K562 (cell line): ENCODE data around the gene KLK2. TPM values are rescaled to one million over a fixed set of nuclear protein-coding genes. Genes with fewer than 3 reads are reported as not detected.

ENCODE experiments used
- ATAC-seq: fragments of 200-7000 bp; cut with Tn5 transposase; 3 replicates; pipeline ENCODE4 v1.9.1; 2020; ENCODE audit warnings: moderate library complexity
- BruUV-seq: library from RNA; stranded (reverse); fragments of 400-500 nt; replicated peaks from 2 replicates; lab custom pipeline; 2021; lab: Mats Ljungman, UMichigan
- CTCF ChIA-PET: fragments of 300-600 bp; formaldehyde crosslinking; extraction: SDS; loops from one replicate; lab custom pipeline; 2021; ENCODE audit warnings: low intra/inter-chr PET ratio; lab: Yijun Ruan, JAX
- POLR2A ChIA-PET: fragments of 300-600, 350-650 bp; sonication (Branson Sonifier 250); formaldehyde crosslinking; extraction: SDS; loops from one replicate; lab custom pipeline; 2021; ENCODE audit warnings: antibody characterized with exemption, inconsistent platforms; lab: Yijun Ruan, JAX
- DNase-seq, 4 experiments: peaks; one replicate each; pipeline versions ENCODE4 v3.0.0 to v3.0.0-alpha.2; 2011 to 2018; ENCODE audit warnings: low spot score in 3 of 4, mixed read lengths in 3 of 4; ENCODE audit errors: extremely low read depth in 1 of 4
- FAIRE-seq: peaks from 2 replicates; lab custom pipeline; 2011; peaks lifted over from hg19 to GRCh38; lab: Jason Lieb, UNC
- H2AFZ ChIP-seq: 2 replicates; pipeline ENCODE4 v1.6.0; 2011; ENCODE audit warnings: low read depth, low read length, control low read depth, inconsistent platforms
- H3K27ac ChIP-seq: fragments of 200-600 bp; 3 replicates; pipeline ENCODE4 v1.8.0; 2011; ENCODE audit warnings: low read depth, mild to moderate bottlenecking, control low read depth, inconsistent platforms, low read length, moderate library complexity, mixed read lengths; ENCODE audit errors: extremely low read depth
- H3K27me3 ChIP-seq, 2 experiments: fragments of 300-600 bp in 1 of 2; 2 replicates in 1 of 2; 3 replicates in 1 of 2; pipeline versions ENCODE4 v1.6.0 to v1.8.0; 2011; ENCODE audit warnings: inconsistent platforms in 2 of 2, low read length in 2 of 2, mild to moderate bottlenecking in 1 of 2, mixed read lengths in 1 of 2, moderate library complexity in 1 of 2; ENCODE audit not compliant: control insufficient read depth in 2 of 2, insufficient read depth in 2 of 2
- H3K36me3 ChIP-seq: fragments of 300-600 bp; 3 replicates; pipeline ENCODE4 v1.8.0; 2011; ENCODE audit warnings: mild to moderate bottlenecking, low read length, inconsistent platforms; ENCODE audit not compliant: control insufficient read depth, insufficient read depth
- H3K4me1 ChIP-seq, 2 experiments: fragments of 200-600 bp in 1 of 2; replicated peaks in 1 of 2; 2 replicates in 1 of 2; 3 replicates in 1 of 2; pipeline versions ENCODE4 v1.5.1 to v1.8.0; 2011; ENCODE audit warnings: inconsistent platforms in 2 of 2, low read length in 2 of 2, mild to moderate bottlenecking in 1 of 2, mixed read lengths in 1 of 2, moderate library complexity in 1 of 2; ENCODE audit not compliant: control insufficient read depth in 2 of 2, insufficient read depth in 2 of 2
- H3K4me2 ChIP-seq: 2 replicates; pipeline ENCODE4 v1.6.1; 2011; ENCODE audit warnings: low read length, control low read depth, inconsistent platforms, mixed read lengths; ENCODE audit not compliant: insufficient read depth
- H3K4me3 ChIP-seq: fragments of 200-600 bp; sonication (generic), shearing (Covaris generic); 2 replicates; pipeline ENCODE4 v1.5.1; 2016; ENCODE audit warnings: control low read depth, inconsistent platforms
- H3K79me2 ChIP-seq: fragments of 200-600 bp; 3 replicates; pipeline ENCODE4 v1.8.0; 2011; ENCODE audit warnings: low read length, inconsistent platforms; ENCODE audit not compliant: control insufficient read depth, insufficient read depth
- H3K9ac ChIP-seq, 2 experiments: 2 replicates each; pipeline versions ENCODE4 v1.6.0 to v1.6.1; 2011; ENCODE audit warnings: low read depth in 2 of 2, low read length in 2 of 2, control low read depth in 1 of 2, inconsistent platforms in 1 of 2, mild to moderate bottlenecking in 1 of 2, mixed read lengths in 1 of 2; ENCODE audit not compliant: insufficient read depth in 1 of 2
- H3K9me1 ChIP-seq: one replicate; pipeline ENCODE4 v1.6.0; 2011; ENCODE audit warnings: inconsistent platforms, mild to moderate bottlenecking, low read length, moderate library complexity; ENCODE audit not compliant: control insufficient read depth, insufficient read depth
- H3K9me3 ChIP-seq: replicated peaks from 2 replicates; pipeline ENCODE4 v1.5.1; 2011; ENCODE audit warnings: low read depth, low read length, inconsistent platforms; ENCODE audit not compliant: control insufficient read depth, insufficient read depth
- H4K20me1 ChIP-seq: replicated peaks from 2 replicates; pipeline ENCODE4 v1.6.1; 2011; ENCODE audit warnings: low read length, inconsistent platforms, mixed read lengths; ENCODE audit not compliant: control insufficient read depth, insufficient read depth
- KDM1A ChIP-seq, 2 experiments: fragments of 450-650 bp; IDR thresholded peaks; 2 replicates each; pipeline ENCODE4 v1.6.1; 2016; ENCODE audit warnings: mild to moderate bottlenecking in 2 of 2
- ZNF444 ChIP-seq: fragments of 250-450 bp; sonication (Bioruptor Pico); IDR thresholded peaks from 2 replicates; pipeline ENCODE4 v1.4.0; 2020; ENCODE audit warnings: mild to moderate bottlenecking, moderate library complexity
- WGBS: fragments of 100-300 bp; shearing (Covaris generic); methylation state at CpG from one replicate; pipeline ENCODE4 v1.1.6; 2016; ENCODE audit warnings: low coverage, mixed read lengths; ENCODE audit not compliant: insufficient coverage; ENCODE audit errors: missing lambda C conversion rate; 5-methylcytosine and 5-hydroxymethylcytosine counted together
- in situ Hi-C: fragments of 300-500 bp; cut with MboI; formaldehyde crosslinking; loops from 4 replicates; pipeline ENCODE4 v1.15.0; 2018; ENCODE audit warnings: inconsistent platforms, mixed read lengths
- intact Hi-C: fragments of 100-400 bp; cut with micrococcal nuclease; formaldehyde crosslinking; loops from 2 replicates; pipeline ENCODE4 v1.14.2; 2022
- polyA plus RNA-seq, 8 experiments: library from polyadenylated mRNA; depleted of rRNA in 4 of 8; stranded (reverse) in 5 of 8; unstranded in 3 of 8; fragments of >200 nt; fragmentation: Nextera tagmentation in 2 of 8; fragmentation: Illumina TruSeq in 1 of 8; extraction: Ambion mirVana in 2 of 8; extraction: Trizol in 1 of 8; gene quantifications; 2 replicates each; pipeline versions ENCODE4 v1.2.1 to v1.2.3, GENCODE V29; 2011 to 2014; ENCODE audit warnings: inconsistent platforms in 1 of 8, missing spikeins in 1 of 8
- total RNA-seq, 7 experiments: library from RNA; depleted of rRNA in 6 of 7; stranded (reverse); fragments of >200 nt in 6 of 7; fragmentation: Illumina TruSeq in 2 of 7; extraction: Trizol in 2 of 7; gene quantifications; 2 replicates each; pipeline versions ENCODE4 v1.2.1 to v1.2.3, GENCODE V29; 2011 to 2021; ENCODE audit warnings: low replicate concordance in 1 of 7
- TF ChIP-seq, protein P1 (sequence below): sonication (generic); formaldehyde crosslinking; IDR thresholded peaks from 2 replicates; pipeline ENCODE4 v1.8.0; 2023; ENCODE audit warnings: missing genetic modification reagents, mild to moderate bottlenecking, borderline replicate concordance

Gene KLK2
- total and polyA plus RNA-seq, 9 of the 15 experiments (the other 6 are each of a cell fraction or from before 2014, with no cell fraction given), result 0.11 to 0.47 (median 0.23) TPM; not detected in 1

GRCh38 chr19:50832666-50833065 is 40.6 kb upstream of the KLK2 start (continued):
- TF ChIP-seq, protein P1, sequence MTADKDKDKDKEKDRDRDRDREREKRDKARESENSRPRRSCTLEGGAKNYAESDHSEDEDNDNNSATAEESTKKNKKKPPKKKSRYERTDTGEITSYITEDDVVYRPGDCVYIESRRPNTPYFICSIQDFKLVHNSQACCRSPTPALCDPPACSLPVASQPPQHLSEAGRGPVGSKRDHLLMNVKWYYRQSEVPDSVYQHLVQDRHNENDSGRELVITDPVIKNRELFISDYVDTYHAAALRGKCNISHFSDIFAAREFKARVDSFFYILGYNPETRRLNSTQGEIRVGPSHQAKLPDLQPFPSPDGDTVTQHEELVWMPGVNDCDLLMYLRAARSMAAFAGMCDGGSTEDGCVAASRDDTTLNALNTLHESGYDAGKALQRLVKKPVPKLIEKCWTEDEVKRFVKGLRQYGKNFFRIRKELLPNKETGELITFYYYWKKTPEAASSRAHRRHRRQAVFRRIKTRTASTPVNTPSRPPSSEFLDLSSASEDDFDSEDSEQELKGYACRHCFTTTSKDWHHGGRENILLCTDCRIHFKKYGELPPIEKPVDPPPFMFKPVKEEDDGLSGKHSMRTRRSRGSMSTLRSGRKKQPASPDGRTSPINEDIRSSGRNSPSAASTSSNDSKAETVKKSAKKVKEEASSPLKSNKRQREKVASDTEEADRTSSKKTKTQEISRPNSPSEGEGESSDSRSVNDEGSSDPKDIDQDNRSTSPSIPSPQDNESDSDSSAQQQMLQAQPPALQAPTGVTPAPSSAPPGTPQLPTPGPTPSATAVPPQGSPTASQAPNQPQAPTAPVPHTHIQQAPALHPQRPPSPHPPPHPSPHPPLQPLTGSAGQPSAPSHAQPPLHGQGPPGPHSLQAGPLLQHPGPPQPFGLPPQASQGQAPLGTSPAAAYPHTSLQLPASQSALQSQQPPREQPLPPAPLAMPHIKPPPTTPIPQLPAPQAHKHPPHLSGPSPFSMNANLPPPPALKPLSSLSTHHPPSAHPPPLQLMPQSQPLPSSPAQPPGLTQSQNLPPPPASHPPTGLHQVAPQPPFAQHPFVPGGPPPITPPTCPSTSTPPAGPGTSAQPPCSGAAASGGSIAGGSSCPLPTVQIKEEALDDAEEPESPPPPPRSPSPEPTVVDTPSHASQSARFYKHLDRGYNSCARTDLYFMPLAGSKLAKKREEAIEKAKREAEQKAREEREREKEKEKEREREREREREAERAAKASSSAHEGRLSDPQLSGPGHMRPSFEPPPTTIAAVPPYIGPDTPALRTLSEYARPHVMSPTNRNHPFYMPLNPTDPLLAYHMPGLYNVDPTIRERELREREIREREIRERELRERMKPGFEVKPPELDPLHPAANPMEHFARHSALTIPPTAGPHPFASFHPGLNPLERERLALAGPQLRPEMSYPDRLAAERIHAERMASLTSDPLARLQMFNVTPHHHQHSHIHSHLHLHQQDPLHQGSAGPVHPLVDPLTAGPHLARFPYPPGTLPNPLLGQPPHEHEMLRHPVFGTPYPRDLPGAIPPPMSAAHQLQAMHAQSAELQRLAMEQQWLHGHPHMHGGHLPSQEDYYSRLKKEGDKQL (CRISPR knock-in tag), result no peak

DNA sequence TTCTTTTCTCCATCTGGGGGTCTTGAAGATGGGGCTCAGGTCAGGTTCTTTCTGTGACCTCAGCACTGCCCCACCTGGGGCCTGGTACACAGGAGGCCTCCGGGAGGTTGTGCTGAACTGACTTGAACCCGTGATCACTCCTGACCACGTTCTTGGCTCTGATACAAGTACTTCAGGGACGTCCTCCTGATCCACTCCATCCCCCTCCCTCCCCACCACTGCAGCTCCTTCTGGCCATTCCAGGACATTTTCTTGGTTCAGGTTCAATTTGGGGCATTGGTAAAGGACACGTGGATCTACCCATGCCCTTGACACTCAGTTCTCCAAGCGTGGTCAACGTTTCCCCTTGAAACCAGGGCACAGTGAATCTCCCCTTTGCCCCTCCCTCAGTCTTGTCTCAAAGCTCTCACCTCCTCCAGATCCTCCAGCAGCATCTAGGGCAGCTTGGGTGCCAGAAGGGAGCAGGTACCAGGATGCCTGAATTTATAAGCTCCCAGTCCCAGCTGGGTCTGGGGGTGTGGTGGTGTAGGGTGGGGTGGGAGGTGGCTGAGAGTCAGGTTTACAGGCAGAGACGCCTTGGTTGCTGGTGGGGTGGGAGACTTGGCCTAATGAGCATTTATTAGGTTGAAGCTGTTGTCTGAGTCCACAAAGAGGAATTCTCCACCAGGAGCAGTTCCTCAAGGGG is 40.0 kb upstream of the KLK2 start, which contains the start of gene KLK15:
Gene KLK15 (minus strand): TSS at position 458 of the 685 bp plus-strand sequence. CDS start 2,082 bp downstream, outside the sequence.
- Histone ChIP-seq H3K9me3 (no peaks in the 10 kb centered on the region), H3K9me1 (no peaks in the 10 kb centered on the region), H3K4me3 (no peak within 1 kb of the TSS), H3K4me1 (peaks cover 14 to 21% of the 10 kb centered on the region in 2 experiments; a peak in 4 of 5 replicates), H4K20me1 (no peaks in the 10 kb centered on the region; the same call in 1 of the 2 replicates), H3K4me2 (no peak within 1 kb of the TSS), H3K36me3 (no peaks in the 10 kb centered on the region), H3K79me2 (no peaks in the 10 kb centered on the region), H2AFZ (0 out of 2 replicates have a peak within 1 kb of the TSS, but pooled peaks have one; percentile 1), H3K27ac (no peak within 1 kb of the TSS), H3K9ac (peak within 1 kb of the TSS in 1 of 2 experiments; percentile 37; a peak in 1 of 4 replicates), H3K27me3 (peaks cover 0 to 10% of the 10 kb centered on the region in 2 experiments; a peak in 2 of 5 replicates)
- WGBS, result 17% methylated on average over 8 of the region's 8 CpGs
- ChIA-PET POLR2A (interaction anchor here (0.6 to 1.3 kb wide), 3 partner anchors 10 to 24 kb away, joined by 3 to 5 read pairs (median 3); no protein-coding TSS in a partner anchor), CTCF (interaction anchor here (0.7 kb wide), 1 partner anchor 30 kb away, joined by 5 read pairs; no protein-coding TSS in a partner anchor)
- no peak for FAIRE-seq
- no TSS peak for BruUV-seq
- no peak for DNase-seq
- intact Hi-C loops, result no loop called here
- ATAC-seq, result no peak
- in situ Hi-C loops, result no loop called here
- TF ChIP-seq ZNF444 (CRISPR knock-in tag), result no peak
- peak in 1 of 2 experiments; percentile 52; a peak in 1 of 4 replicates for TF ChIP-seq KDM1A (IDR thresholded peaks at IDR 0.05)
